HL-60/S4 treated with retinoic acid at 250 ng/mL for 4 days and 3 days (cell line): ENCODE data around the gene CCDC177.

Experiments used
- in situ Hi-C: fragments of 300-500 bp; cut with MboI; formaldehyde crosslinking; loops from 2 replicates; pipeline ENCODE4 v1.7.0; 2022; ENCODE audit warnings: low sequenced_read_pairs

The CCDC177 gene

GRCh38 chr14:69570836-69571330, 3.8 kb downstream of the CCDC177 start:
- in situ Hi-C loops: no loop called here

- in situ Hi-C loops: no loop called here
Measured at GRCh38 chr14:69569859-69570258, 4.8 kb downstream of the CCDC177 start.

DNA sequence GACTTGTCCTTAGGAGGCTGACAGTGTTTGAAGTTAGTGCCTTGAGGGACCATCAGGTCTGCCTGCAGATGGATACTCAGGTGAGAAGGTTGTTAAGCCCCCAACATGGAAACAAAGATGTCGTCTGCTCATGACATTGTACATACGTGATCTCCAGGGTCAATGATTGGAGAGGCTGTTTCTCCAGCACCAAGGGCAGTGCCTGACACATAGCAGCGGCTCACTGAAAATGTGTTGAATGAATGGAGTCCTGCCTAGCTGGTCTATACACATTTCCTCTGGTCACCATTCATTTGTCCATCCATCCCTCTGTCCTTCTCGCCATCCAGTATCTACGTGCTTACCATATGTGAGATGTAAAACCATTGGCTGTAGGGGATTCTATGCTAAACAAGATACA, 7.1 kb downstream of the CCDC177 start:
- in situ Hi-C loops: no loop called here

DNA sequence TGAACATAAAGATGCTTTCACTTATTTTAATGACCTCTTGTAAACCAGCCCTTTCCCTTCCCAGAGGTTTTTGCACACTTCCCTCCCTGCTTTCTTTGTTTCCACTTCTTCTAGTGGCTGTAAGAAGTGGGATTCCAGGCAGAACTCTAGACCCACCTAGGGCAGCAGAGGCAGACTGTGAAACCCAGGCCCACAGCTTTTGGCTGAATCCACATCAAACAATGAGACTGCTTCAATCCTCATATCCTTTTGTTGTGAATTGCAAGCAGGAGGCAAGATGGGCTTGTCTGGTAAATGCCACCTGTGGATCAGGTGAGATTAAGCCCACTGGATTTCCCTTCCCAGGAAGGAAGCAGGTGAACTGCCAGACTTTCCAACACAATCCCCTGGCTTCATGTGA, 12.8 kb downstream of the CCDC177 start:
- in situ Hi-C loops: no loop called here

GRCh38 chr14:69560826-69561225, 13.8 kb downstream of the CCDC177 start:
- in situ Hi-C loops: no loop called here

- in situ Hi-C loops: no loop called here
Measured at GRCh38 chr14:69559581-69560011, 15.1 kb downstream of the CCDC177 start.

DNA sequence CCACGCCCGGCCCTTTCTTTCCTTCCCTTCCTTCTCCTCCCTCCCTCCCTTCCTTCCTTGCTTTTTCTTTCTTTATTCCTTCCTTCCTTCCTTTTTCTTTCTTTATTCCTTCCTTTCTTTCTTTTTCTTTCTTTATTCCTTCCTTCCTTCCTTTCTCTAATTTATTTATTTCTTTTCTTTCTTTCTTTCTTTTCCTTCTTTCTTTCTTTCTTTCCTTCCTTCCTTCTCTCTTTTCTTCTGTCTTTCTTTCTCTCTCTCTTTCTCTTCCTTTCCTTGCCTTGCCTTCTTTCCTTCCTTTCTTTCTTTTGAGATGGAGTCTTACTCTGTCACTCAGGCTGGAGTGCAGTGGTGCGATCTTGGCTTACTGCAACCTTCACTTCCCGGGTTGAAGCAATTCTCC, 15.9 kb downstream of the CCDC177 start:
- in situ Hi-C loops: no loop called here

DNA sequence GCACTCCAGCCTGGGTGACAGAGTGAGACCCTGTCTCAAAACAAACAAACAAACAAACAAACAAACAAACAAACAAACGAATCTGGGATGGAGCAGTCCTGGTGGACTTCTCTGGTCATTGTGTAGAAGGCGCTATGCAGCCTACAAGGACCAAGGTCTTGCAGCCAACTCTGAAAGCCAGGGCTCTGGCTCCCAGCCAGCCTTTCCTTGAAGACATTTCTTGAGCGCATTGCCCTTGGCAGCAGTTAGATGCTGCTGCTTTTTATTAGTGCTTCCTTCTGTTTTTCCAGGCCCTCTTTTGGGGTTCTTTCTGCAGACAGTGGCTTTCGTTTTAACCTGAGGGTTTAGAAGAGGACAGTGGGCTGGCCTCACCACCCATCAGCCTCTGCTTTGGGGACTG, 20.2 kb downstream of the CCDC177 start:
- in situ Hi-C loops: no loop called here

DNA sequence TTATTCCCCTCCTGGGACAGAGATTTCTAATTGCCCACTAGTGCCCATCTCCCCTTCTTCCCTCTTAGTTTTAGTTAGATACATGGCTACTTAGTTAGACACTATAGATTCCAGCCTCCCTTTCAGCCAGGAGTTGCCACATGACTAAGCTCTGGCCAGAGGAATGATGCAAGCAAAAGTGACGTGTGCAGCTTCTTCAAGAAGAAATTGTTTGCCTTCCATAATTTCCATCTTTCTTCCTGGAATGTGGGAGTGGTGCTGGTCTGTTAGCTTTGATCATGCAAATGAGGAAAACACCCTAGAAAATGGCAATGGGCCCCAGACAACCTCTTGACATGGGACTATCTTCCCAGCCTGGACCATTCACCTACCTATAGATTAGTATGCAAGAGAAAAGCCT, 21.4 kb downstream of the CCDC177 start:
- in situ Hi-C loops: no loop called here

GRCh38 chr14:69551511-69551910, 23.2 kb downstream of the CCDC177 start:
- in situ Hi-C loops: no loop called here

DNA sequence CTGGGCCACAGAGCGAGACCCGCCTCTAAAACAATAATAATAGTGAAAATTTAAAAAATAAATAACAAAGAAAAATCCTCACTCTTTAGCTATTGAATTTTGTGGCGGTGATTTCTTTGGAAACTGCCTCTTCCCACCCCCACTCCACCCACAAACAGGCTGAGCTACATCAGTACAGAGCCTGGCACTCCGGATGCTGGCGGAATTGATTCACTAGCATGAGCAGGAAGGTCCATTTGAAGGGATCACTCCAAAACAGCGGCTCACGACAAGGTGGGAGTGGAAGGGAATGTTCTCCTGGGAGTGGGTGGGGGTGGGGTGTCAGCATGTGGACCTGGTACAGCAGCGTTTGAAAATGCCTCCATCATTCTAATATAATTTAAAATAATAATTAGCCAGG, 26.1 kb downstream of the CCDC177 start:
- in situ Hi-C loops: no loop called here

GRCh38 chr14:69547701-69548348, 26.8 kb downstream of the CCDC177 start:
- in situ Hi-C loops: no loop called here

DNA sequence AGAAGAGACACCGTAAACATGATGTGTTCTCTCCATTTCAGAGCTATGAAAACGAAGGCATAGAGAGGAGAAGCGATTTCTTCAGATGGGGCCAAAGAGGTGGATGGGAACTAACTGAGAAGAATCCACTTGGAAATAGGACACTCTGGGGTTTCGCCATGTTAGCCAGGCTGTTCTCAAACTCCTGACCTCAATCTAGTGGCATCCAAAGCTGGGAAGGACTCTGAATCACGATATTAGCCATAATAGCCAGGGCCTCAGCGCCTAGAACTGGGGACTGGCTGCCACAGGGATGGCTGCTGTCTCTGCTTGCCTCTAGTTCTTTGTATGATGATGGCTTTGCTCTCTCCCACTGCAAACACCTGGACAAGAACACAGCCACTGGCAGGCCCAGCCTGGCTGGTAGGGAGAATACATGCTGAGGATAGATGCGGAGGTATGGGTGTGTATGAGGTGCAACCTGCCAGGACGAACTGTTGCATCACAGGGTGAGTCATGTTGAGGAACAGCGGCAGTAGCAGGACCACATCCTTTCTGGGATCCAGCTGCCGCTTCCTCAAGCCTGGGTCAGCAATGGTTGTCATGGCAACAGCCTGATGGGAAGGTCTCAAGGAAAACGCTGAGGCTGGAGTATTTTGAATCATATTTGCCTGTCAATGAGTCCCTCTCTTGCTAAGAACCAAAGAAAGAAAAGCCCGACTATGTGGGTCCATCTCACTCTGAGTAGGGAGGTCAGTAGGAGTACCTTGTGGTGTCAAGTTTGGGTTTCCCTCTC, 31.1 kb downstream of the CCDC177 start:
- in situ Hi-C loops: no loop called here

GRCh38 chr14:69542311-69542710, 32.4 kb downstream of the CCDC177 start:
- in situ Hi-C loops: no loop called here

GRCh38 chr14:69540654-69541335, 33.9 kb downstream of the CCDC177 start:
- in situ Hi-C loops: no loop called here

DNA sequence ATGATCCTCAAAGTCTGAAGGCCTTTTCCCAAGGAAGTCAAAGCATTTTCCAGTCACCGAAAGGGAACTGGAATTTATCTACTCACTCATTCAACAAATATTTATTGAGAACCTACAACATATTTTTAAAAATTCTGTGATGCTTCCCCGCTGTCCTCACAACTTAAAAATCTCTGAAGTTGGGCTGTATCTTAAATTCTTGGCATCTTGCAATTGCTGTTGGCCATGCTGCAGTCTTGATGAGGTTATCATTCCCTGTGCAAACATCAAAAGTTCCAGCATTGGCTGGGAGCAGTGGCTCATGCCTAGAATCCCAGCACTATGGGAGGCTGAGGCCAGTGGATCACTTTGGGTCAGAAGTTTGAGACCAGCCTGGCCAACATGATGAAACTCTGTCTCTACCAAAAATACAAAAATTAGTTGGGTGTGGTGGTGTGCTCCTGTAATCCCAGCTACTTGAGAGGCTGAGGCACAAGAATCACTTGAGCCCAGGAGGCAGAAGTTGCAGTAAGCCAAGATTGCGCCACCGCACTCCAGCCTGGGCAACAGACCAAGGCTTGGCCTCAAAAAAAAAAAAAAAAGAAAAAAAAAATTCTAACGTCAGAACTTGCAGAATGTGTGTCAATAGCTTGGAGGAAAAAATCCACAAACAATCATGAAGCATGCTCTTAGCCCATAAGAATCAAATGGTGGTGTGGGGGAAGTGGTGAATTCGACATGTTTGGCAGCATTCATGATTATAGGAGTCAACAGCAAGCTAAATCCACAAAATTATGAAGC, 34.9 kb downstream of the CCDC177 start:
- in situ Hi-C loops: no loop called here

GRCh38 chr14:69538766-69539165, 35.9 kb downstream of the CCDC177 start:
- in situ Hi-C loops: no loop called here

DNA sequence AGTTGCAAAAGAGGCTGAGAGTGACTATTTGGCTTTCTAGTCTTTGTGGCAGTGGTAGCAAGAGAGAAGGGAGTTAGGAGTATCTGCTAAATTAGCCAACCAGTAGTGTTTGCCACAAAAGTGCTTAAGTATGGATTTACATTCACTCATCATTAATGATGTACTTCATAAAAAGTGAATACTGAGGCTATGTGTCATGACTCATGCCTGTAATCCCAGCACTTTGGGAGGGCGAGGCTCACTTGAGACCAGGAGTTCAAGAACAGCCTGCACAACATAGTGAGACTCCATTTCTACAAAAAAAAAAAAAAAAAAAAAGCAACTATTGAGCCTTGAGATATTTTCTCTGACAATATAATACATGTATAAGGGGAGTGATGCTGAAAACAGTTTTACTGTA, 36.8 kb downstream of the CCDC177 start:
- in situ Hi-C loops: no loop called here

DNA sequence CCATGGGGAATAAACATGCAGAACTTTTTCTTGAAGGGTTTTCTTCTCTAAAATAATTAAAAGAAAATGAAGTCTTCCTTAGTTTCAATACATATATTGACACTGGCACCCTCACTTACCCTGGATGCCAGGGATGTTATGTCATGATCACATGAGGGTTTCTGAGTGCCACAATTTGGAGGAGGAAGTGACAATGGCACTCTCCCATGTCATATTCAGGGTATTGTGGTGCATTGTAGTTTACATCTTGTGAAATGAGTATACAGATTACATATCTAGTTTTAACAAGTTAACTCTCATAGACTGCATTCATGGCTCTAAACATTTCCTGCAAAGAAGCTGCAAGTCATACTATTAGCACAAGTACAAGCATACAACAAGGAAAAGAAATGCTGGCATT, 37.7 kb downstream of the CCDC177 start:
- in situ Hi-C loops: no loop called here

GRCh38 chr14:69535230-69535848, 39.3 kb downstream of the CCDC177 start:
- in situ Hi-C loops: no loop called here
